HG03159 (cell line): Measurements from ENCODE around the gene FAM78A.
"Not testable (repeated sequence)": the region's sequence is repeated elsewhere in the genome, so short reads cannot be mapped to it uniquely, and the experiment has no call there.

ENCODE experiments used
- ATAC-seq: cut with Tn5 transposase; IDR thresholded peaks from one replicate; pipeline ENCODE4 v1.9.1; 2021; ENCODE audit warnings: mild to moderate bottlenecking, moderate library complexity; ENCODE audit not compliant: unreplicated experiment

Gene FAM78A

GRCh38 chr9:131282688-131283422, 6.5 kb upstream of the FAM78A start:
- ATAC-seq, result no peak

GRCh38 chr9:131282175-131282574, 5.9 kb upstream of the FAM78A start:
- ATAC-seq, result no peak

GRCh38 chr9:131281119-131281965, 5.0 kb upstream of the FAM78A start:
- no peak for ATAC-seq

GRCh38 chr9:131280660-131281059, 4.3 kb upstream of the FAM78A start:
- ATAC-seq, result no peak

GRCh38 chr9:131279863-131280570, 3.7 kb upstream of the FAM78A start:
- ATAC-seq, result no peak

- ATAC-seq, result no peak
Observed at GRCh38 chr9:131279196-131279862, 3.0 kb upstream of the FAM78A start.

GRCh38 chr9:131278702-131279111, 2.4 kb upstream of the FAM78A start:
- ATAC-seq, result no peak

GRCh38 chr9:131277910-131278701, 1.8 kb upstream of the FAM78A start:
- no peak for ATAC-seq

GRCh38 chr9:131277287-131277909, 1.1 kb upstream of the FAM78A start:
- no peak for ATAC-seq

- ATAC-seq, result no peak
Observed at GRCh38 chr9:131276891-131277286, 579 bp upstream of the FAM78A start.

GRCh38 chr9:131275332-131276093, 797 bp downstream of the FAM78A start:
- ATAC-seq, result no peak

GRCh38 chr9:131274674-131275331, 1.5 kb downstream of the FAM78A start:
- ATAC-seq, result no peak

GRCh38 chr9:131273856-131274673, 2.2 kb downstream of the FAM78A start:
- ATAC-seq, result no peak

GRCh38 chr9:131273146-131273855, 3.0 kb downstream of the FAM78A start:
- no peak for ATAC-seq

GRCh38 chr9:131272212-131272611, 4.1 kb downstream of the FAM78A start:
- no peak for ATAC-seq

- ATAC-seq, result no peak
Observed at GRCh38 chr9:131271506-131271931, 4.8 kb downstream of the FAM78A start.

GRCh38 chr9:131271016-131271273, 5.4 kb downstream of the FAM78A start:
- ATAC-seq, result not testable (repeated sequence)
